ENCODE measurements around the gene CRIM1. TPM values are rescaled to one million over a fixed set of nuclear protein-coding genes. Genes with fewer than 3 reads are reported as not detected.
"Not testable (repeated sequence)": the region's sequence is repeated elsewhere in the genome, so short reads cannot be mapped to it uniquely, and the experiment has no call there.

CRIM1 gene
- total RNA-seq, 1 experiment from 2014 or later: 245 TPM

DNA sequence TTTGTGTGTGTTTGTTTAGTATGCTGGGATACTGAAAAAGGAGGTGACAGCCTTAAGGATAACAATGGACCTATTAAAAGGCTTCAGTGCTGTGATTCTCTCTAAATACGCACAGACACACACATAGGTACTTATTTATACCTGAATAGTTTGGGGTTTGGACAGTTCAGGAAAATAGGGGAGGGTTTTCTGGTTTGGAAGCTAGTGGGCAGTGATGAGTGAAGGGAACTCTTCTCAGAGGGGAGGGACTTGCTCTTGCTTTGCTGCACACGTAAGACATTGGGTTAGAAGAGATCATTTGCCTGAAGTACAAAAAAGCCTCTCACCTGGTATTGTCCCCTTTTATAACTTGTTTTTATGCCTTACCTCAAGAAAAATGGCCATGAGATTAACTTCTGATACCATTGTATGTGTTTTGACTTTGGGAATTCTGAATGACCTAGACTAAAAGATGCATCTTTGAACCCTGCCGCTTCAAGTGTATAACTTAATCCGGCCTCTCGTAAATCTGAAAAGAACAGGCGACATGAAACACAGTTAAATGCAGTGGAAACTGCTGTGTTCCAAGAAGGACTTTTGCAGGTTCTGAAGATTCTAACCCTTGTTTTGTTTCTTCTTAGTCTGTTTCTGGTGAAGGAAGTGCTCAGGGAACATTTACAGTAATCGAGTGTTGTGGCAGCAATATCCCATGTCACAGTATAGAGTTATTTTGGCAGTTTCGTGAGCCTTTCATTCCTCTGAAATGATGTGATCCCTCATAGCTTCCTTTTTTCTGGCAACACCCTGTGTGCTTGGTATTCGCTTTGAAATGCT lies 2.5 kb downstream of the CRIM1 start:
- peak in 1 of 2 experiments; percentile 88 for DNase-seq (ENCODE audit: low read depth in 1 of 2, low spot score in 2 of 2)
- Histone ChIP-seq H3K4me1 (replicated peaks) (peaks cover 59% of the 10 kb centered on the region), H3K36me3 (peaks cover 73% of the 10 kb centered on the region), H3K27me3 (replicated peaks) (no peaks in the 10 kb centered on the region), H3K9me3 (replicated peaks) (no peaks in the 10 kb centered on the region), H3K4me3 (peak overlapping the region; percentile 92), H3K27ac (peak overlapping the region; percentile 79)

DNA sequence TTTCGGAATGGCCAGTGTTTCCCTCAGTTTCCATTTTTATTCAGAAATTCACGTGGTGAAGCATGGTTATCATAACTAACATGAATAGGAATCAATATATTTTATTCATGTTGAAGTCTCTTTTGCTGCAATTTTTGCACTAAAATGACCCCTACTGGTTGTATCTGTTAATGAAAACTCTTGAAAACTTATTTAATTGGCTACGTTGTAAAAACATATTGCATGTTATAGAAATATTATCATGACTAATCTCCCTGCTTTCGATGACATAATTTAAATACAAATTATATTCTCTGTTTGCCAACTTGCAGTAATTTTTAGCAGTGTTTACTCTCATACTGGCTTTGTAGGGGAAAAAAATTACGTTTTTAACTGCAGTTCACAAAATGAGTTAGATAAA lies 3.5 kb downstream of the CRIM1 start:
- H3K4me3 ChIP-seq: peak overlapping the region; percentile 92
- H3K9me3 ChIP-seq (replicated peaks): no peaks in the 10 kb centered on the region
- no peaks in the 10 kb centered on the region for H3K27me3 ChIP-seq (replicated peaks)
- peaks cover 53% of the 10 kb centered on the region for H3K4me1 ChIP-seq (replicated peaks)
- peak in 1 of 2 experiments; percentile 18 for DNase-seq (ENCODE audit: low read depth in 1 of 2, low spot score in 2 of 2)
- H3K27ac ChIP-seq: peak overlapping the region; percentile 79
- H3K36me3 ChIP-seq: peaks cover 77% of the 10 kb centered on the region

DNA sequence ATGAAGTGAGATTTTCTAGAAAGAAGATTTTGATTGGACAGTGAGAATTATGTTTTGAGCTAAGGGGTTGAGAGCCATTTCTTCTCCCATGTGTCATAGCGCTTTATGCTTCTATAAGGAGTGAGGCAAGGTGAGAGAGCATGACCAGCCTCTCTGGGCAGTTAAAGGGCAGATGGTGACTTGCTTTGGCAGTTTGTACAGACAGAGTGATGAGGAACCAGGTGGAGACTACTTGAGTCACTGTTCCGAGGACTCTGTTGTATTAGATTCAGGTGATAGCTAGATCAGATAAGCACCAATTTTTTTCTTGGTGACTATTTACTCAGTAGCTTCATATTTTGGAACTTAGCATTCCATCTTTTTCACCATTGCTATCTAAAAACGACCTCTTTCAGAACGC lies 4.5 kb downstream of the CRIM1 start:
- Histone ChIP-seq H3K4me1 (replicated peaks) (peaks cover 52% of the 10 kb centered on the region), H3K27me3 (replicated peaks) (no peaks in the 10 kb centered on the region), H3K9me3 (replicated peaks) (no peaks in the 10 kb centered on the region), H3K36me3 (peaks cover 79% of the 10 kb centered on the region), H3K27ac (peak overlapping the region; percentile 79; the same call in 1 of the 2 replicates), H3K4me3 (no peak overlapping the region)
- DNase-seq (ENCODE audit: low read depth in 1 of 2, low spot score in 2 of 2): peak in 1 of 2 experiments; percentile 3

- no peaks in the 10 kb centered on the region for H3K27me3 ChIP-seq (replicated peaks)
- no peak overlapping the region for H3K4me3 ChIP-seq
- H3K27ac ChIP-seq: peak overlapping the region; percentile 17
- no peak for DNase-seq (ENCODE audit: low read depth in 1 of 2, low spot score in 2 of 2)
- peaks cover 59% of the 10 kb centered on the region for H3K4me1 ChIP-seq (replicated peaks)
- peaks cover 79% of the 10 kb centered on the region for H3K36me3 ChIP-seq
- no peaks in the 10 kb centered on the region for H3K9me3 ChIP-seq (replicated peaks)
Observed at GRCh38 chr2:36360834-36361233, 5.3 kb downstream of the CRIM1 start.

GRCh38 chr2:36361396-36361795 lies 5.8 kb downstream of the CRIM1 start:
- Histone ChIP-seq H3K9me3 (replicated peaks) (no peaks in the 10 kb centered on the region), H3K27me3 (replicated peaks) (no peaks in the 10 kb centered on the region), H3K27ac (peak overlapping the region; percentile 17), H3K4me1 (replicated peaks) (peaks cover 65% of the 10 kb centered on the region), H3K4me3 (no peak overlapping the region), H3K36me3 (peaks cover 73% of the 10 kb centered on the region)
- no peak for DNase-seq (ENCODE audit: low read depth in 1 of 2, low spot score in 2 of 2)

DNA sequence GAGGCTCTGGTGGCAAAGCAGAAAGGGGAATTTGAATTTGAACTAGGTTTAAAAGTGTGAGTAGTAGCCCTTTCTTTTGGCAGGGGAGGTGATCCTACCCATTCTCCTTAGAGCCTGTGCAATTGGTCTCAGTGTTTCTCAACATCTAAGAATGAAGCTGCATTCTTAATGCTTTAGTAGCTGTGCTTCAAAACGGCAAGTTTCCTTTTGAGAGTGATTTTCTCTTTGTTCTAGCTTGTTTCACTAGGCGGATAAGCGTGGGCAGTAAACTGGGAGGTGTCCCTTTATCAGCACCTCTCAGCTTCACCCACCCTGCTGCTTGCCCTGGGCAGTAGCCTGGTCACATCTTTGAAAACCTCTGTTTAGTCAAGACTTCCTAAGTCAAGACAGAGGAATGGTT lies 6.7 kb downstream of the CRIM1 start:
- H3K4me1 ChIP-seq (replicated peaks): peaks cover 74% of the 10 kb centered on the region
- H3K27me3 ChIP-seq (replicated peaks): no peaks in the 10 kb centered on the region
- H3K9me3 ChIP-seq (replicated peaks): no peaks in the 10 kb centered on the region
- H3K27ac ChIP-seq: peak overlapping the region; percentile 42
- H3K4me3 ChIP-seq: no peak overlapping the region
- DNase-seq (ENCODE audit: low read depth in 1 of 2, low spot score in 2 of 2): peak in 1 of 2 experiments; percentile 43
- H3K36me3 ChIP-seq: peaks cover 67% of the 10 kb centered on the region

DNA sequence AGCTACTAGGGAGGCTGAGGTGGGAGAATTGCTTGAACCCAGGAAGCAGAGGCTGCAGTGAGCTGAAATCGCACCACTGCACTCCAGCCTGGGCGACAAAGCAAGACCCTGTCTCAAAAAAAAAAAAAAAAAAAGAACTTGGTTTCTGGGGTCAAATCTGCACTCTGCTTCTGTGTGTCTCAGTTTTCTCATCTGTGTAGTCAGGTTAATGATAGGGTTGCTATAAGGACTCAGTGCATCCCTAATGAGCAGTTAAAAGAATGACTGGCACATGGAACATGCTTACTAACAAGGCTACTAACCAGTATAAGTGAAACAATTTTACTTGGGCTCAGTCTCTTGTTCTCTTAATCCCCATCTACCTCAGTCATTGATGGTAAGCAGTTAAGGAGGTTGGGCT lies 7.5 kb downstream of the CRIM1 start:
- Histone ChIP-seq H3K36me3 (peaks cover 59% of the 10 kb centered on the region), H3K4me1 (replicated peaks) (peaks cover 82% of the 10 kb centered on the region)
- H3K4me3 ChIP-seq; DNase-seq (ENCODE audit: low read depth in 1 of 2, low spot score in 2 of 2); H3K27ac ChIP-seq; H3K27me3 ChIP-seq (replicated peaks); H3K9me3 ChIP-seq (replicated peaks): not testable (repeated sequence)

DNA sequence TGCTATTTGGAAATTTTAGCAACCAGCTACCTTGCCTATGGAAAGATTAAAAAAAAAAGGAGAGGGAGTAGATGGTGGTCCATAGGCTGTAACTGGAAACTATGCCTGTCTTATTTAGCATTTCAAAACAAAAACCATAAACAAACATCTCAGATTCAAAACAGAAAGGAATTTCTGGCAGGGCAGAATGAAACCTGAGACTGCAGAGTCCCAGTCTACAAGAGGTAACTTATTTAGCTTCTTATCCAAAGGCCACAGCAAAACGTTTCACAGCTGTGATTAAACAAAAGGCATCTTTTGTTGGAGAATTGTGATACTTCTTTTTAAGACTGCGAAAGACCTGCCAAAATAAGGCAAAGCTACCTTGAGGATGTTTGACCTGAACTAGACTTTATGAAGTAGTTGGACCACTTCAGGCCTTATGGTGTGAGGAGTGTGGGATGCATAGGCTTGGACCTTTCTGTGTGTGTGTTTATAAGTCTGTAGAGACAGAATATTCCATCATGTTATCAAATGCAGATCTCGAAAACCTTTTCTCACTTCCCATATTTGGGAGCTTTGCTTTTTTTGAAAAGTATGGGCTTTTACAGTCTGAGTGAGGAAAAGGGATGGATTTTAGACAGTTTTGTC lies 11.0 kb downstream of the CRIM1 start:
- peak overlapping the region; percentile 36 for H3K27ac ChIP-seq
- no peaks in the 10 kb centered on the region for H3K27me3 ChIP-seq (replicated peaks)
- no peak overlapping the region for H3K4me3 ChIP-seq
- H3K36me3 ChIP-seq: peaks cover 49% of the 10 kb centered on the region
- peaks cover 87% of the 10 kb centered on the region for H3K4me1 ChIP-seq (replicated peaks)
- no peaks in the 10 kb centered on the region for H3K9me3 ChIP-seq (replicated peaks)
- DNase-seq (ENCODE audit: low read depth in 1 of 2, low spot score in 2 of 2): peak in 1 of 2 experiments; percentile 50

GRCh38 chr2:36367486-36367885 lies 11.9 kb downstream of the CRIM1 start:
- H3K4me3 ChIP-seq: no peak overlapping the region
- peak in 1 of 2 experiments; percentile 5 for DNase-seq (ENCODE audit: low read depth in 1 of 2, low spot score in 2 of 2)
- H3K27ac ChIP-seq: peak overlapping the region; percentile 36
- H3K9me3 ChIP-seq (replicated peaks): no peaks in the 10 kb centered on the region
- peaks cover 86% of the 10 kb centered on the region for H3K4me1 ChIP-seq (replicated peaks)
- peaks cover 43% of the 10 kb centered on the region for H3K36me3 ChIP-seq
- no peaks in the 10 kb centered on the region for H3K27me3 ChIP-seq (replicated peaks)

DNA sequence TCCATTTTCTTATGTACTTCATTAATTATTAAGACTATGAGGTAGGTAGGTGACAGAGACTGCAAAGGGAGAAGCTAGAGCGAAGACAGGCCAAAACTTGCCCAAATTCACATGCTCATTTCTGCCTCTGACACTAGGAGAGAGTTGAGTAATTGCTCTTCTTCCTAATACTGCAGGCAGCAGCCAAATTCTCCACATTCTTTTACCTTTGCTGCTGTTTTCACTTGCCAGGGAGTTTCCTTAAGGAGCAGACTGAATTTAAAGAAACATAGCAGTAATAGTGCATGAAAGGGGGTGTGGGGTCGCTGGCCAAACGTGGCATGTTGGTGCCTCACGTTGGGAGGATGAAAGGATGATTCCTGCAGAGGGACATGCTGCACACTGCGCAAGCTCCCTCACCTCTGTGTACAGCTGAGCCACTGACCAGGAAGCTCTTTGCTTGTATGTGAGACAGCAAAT lies 12.3 kb downstream of the CRIM1 start:
- Histone ChIP-seq H3K4me3 (no peak overlapping the region), H3K9me3 (replicated peaks) (no peaks in the 10 kb centered on the region)
- DNase-seq (ENCODE audit: low read depth in 1 of 2, low spot score in 2 of 2): peak in 1 of 2 experiments; percentile 41

GRCh38 chr2:36368438-36368837 lies 12.9 kb downstream of the CRIM1 start:
- DNase-seq (ENCODE audit: low read depth in 1 of 2, low spot score in 2 of 2): no peak
- Histone ChIP-seq H3K27ac (no peak overlapping the region), H3K4me3 (no peak overlapping the region), H3K36me3 (peaks cover 44% of the 10 kb centered on the region), H3K9me3 (replicated peaks) (no peaks in the 10 kb centered on the region), H3K27me3 (replicated peaks) (no peaks in the 10 kb centered on the region), H3K4me1 (replicated peaks) (peaks cover 91% of the 10 kb centered on the region)

More for the DNA sequence above, 12.3 kb downstream of the CRIM1 start:
- no peaks in the 10 kb centered on the region for H3K27me3 ChIP-seq (replicated peaks)
- peaks cover 42% of the 10 kb centered on the region for H3K36me3 ChIP-seq
- peaks cover 86% of the 10 kb centered on the region for H3K4me1 ChIP-seq (replicated peaks)
- H3K27ac ChIP-seq: peak overlapping the region; percentile 36

DNA sequence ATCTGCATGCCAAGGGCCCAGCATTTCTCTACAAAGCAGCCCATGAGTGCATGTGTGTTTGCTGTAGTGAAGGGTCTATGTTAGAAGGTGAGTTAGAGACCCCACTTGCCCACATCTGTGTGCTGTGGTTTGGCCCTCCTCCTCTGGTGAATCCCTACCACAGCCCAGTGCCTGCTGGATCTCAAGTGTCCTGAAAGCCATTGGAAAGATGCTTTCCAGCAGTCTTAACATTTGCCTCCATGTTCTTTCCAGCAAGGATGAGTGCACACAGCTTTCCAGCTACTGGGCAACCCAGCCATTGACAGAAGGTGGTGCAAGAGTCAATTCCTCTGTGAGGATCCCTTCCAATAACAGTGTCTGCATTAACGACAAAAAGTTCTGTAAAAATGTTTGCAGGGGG lies 13.6 kb downstream of the CRIM1 start:
- peaks cover 92% of the 10 kb centered on the region for H3K4me1 ChIP-seq (replicated peaks)
- H3K27ac ChIP-seq: no peak overlapping the region; the same call in 1 of the 2 replicates
- H3K4me3 ChIP-seq: no peak overlapping the region
- DNase-seq (ENCODE audit: low read depth in 1 of 2, low spot score in 2 of 2): peak in 1 of 2 experiments; percentile 5
- peaks cover 46% of the 10 kb centered on the region for H3K36me3 ChIP-seq
- no peaks in the 10 kb centered on the region for H3K9me3 ChIP-seq (replicated peaks)
- no peaks in the 10 kb centered on the region for H3K27me3 ChIP-seq (replicated peaks)

DNA sequence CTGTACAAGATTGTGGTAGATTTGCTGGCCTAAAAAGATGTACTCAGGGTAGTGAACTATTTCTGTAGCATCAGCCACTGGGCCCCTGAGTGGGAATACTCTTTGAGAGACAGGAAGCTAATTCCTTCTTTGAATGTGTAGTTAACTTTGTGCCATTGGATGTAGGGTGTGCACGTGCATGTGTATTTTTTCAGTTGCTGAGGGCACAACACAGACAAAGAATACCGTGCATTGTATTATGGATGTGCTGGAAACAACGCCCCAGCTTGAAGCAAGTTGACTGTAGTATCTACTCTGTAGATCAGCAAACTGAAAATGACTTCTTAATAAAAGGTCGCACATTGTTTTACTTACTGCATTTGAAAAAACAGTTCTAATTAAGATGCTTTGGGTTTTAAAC lies 14.1 kb downstream of the CRIM1 start:
- no peaks in the 10 kb centered on the region for H3K27me3 ChIP-seq (replicated peaks)
- peak in 1 of 2 experiments; percentile 17 for DNase-seq (ENCODE audit: low read depth in 1 of 2, low spot score in 2 of 2)
- peaks cover 44% of the 10 kb centered on the region for H3K36me3 ChIP-seq
- peaks cover 95% of the 10 kb centered on the region for H3K4me1 ChIP-seq (replicated peaks)
- peak overlapping the region; percentile 92 for H3K27ac ChIP-seq
- no peaks in the 10 kb centered on the region for H3K9me3 ChIP-seq (replicated peaks)
- H3K4me3 ChIP-seq: no peak overlapping the region

DNA sequence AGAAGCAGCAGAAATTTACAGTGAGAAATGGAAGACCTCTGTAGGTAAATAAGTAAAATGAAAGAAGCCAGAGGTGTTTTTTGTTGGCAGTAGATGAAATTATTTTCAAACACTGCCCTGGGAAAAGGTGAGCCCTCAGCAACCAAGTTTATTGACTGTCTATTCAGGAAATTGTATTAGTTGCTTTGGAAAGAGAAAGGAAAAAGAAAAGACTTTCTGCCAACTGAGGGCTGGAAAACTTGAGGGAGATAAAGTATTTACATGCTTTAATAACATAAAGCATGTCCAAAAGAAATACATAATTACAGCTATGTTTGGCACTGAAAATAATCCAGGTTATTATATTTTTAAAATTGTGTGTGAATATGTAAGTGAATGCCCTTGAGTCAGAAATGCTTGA lies 14.7 kb downstream of the CRIM1 start:
- Histone ChIP-seq H3K27ac (peak overlapping the region; percentile 92), H3K9me3 (replicated peaks) (no peaks in the 10 kb centered on the region), H3K4me3 (no peak overlapping the region), H3K27me3 (replicated peaks) (no peaks in the 10 kb centered on the region), H3K4me1 (replicated peaks) (peaks cover 99% of the 10 kb centered on the region), H3K36me3 (peaks cover 42% of the 10 kb centered on the region)
- no peak for DNase-seq (ENCODE audit: low read depth in 1 of 2, low spot score in 2 of 2)
